ENCODE data around the gene FMNL2.

- TF ChIP-seq CTCF (IDR thresholded peaks at IDR 0.05; ENCODE audit: low read depth, low read length, missing input control) (no peak), ATF3 (IDR thresholded peaks at IDR 0.05) (no peak), FOXA2 (IDR thresholded peaks at IDR 0.05) (no peak), SP1 (IDR thresholded peaks at IDR 0.05) (no peak), HNF4G (IDR thresholded peaks at IDR 0.05) (no peak), RAD21 (IDR thresholded peaks at IDR 0.05) (no peak), MAX (IDR thresholded peaks at IDR 0.05) (no peak), ZBTB33 (IDR thresholded peaks at IDR 0.05) (no peak), REST (IDR thresholded peaks at IDR 0.05) (no peak), JUND (IDR thresholded peaks at IDR 0.05) (no peak), YY1 (IDR thresholded peaks at IDR 0.05) (no peak), EGR1 (IDR thresholded peaks at IDR 0.05; ENCODE audit: low read depth in 2 of 2) (no peak)
Measured at GRCh38 chr2:152426801-152427200, 91.8 kb downstream of the FMNL2 start.
